Transverse colon (tissue), 4 donors: Measurements from ENCODE around the gene PDZD2. TPM values are rescaled to one million over a fixed set of nuclear protein-coding genes. Genes with fewer than 3 reads are reported as not detected.
"Not testable (repeated sequence)": the region's sequence is repeated elsewhere in the genome, so short reads cannot be mapped to it uniquely, and the experiment has no call there.

ENCODE experiments used
- DNase-seq: peaks from one replicate; pipeline ENCODE4 v3.0.0-alpha.2; 2019
- H3K27ac ChIP-seq, 4 donors: fragments of 200-600 bp; sonication (generic); 2 replicates each; pipeline ENCODE4 v1.5.1; 2016 to 2018; ENCODE audit warnings: inconsistent platforms in 4 of 4
- H3K27me3 ChIP-seq: fragments of 200-600 bp; sonication (generic); 2 replicates; pipeline ENCODE4 v1.5.1; 2017; ENCODE audit warnings: inconsistent platforms
- H3K36me3 ChIP-seq, 4 donors: fragments of 200-600 bp; sonication (generic); 2 replicates each; pipeline ENCODE4 v1.5.1; 2017 to 2019; ENCODE audit warnings: inconsistent platforms in 4 of 4
- H3K4me1 ChIP-seq, 4 donors: fragments of 200-600 bp; sonication (generic); 2 replicates each; pipeline ENCODE4 v1.5.1; 2017 to 2020; ENCODE audit warnings: inconsistent platforms in 4 of 4
- H3K4me3 ChIP-seq, 4 donors: fragments of 200-600 bp; sonication (generic); 1 replicate in 1 of 4; 2 replicates in 3 of 4; pipeline versions ENCODE4 v1.5.1 to v1.6.1; 2017 to 2019; ENCODE audit warnings: inconsistent platforms in 4 of 4
- H3K9me3 ChIP-seq, 2 donors: fragments of 200-600 bp; sonication (generic); 2 replicates each; pipeline ENCODE4 v1.5.1; 2017 to 2019; ENCODE audit warnings: inconsistent platforms in 2 of 2
- CTCF ChIP-seq, 5 experiments: fragments of 200-600 bp in 3 of 5; fragments of 450-650 bp in 2 of 5; sonication (generic) in 3 of 5; IDR thresholded peaks; 1 replicate in 2 of 5; 2 replicates in 3 of 5; pipeline ENCODE4 v1.5.1; 2016 to 2017; ENCODE audit warnings: antibody characterized with exemption in 5 of 5, inconsistent platforms in 3 of 5, mild to moderate bottlenecking in 2 of 5, moderate library complexity in 1 of 5
- EP300 ChIP-seq: sonication (generic); formaldehyde crosslinking; IDR thresholded peaks from one replicate; pipeline ENCODE4 v1.6.1; 2017; ENCODE audit warnings: antibody characterized with exemption, low read depth
- POLR2A ChIP-seq: fragments of 450-650 bp; IDR thresholded peaks from one replicate; pipeline ENCODE4 v1.6.1; 2016; ENCODE audit warnings: antibody characterized with exemption, mild to moderate bottlenecking, moderate library complexity
- POLR2AphosphoS5 ChIP-seq, 3 donors: sonication (generic); formaldehyde crosslinking; IDR thresholded peaks; one replicate each; pipeline ENCODE4 v1.6.1; 2016; ENCODE audit warnings: antibody characterized with exemption in 3 of 3
- WGBS, 2 donors: methylation state at CpG; one replicate each; pipeline ENCODE4 v1.1.5; 2018; ENCODE audit warnings: low coverage in 1 of 2; 5-methylcytosine and 5-hydroxymethylcytosine counted together
- in situ Hi-C, 4 donors: fragments of 200-750 bp; cut with MboI; loops; one replicate each; pipeline versions ENCODE4 v1.15.0 to v1.15.1; 2017; ENCODE audit warnings: low sequenced_read_pairs in 3 of 4, low pct_ligation_motif_present in 1 of 4, low pct_unique_long_range_greater_than_20kb in 1 of 4
- intact Hi-C: fragments of 100-400 bp; cut with DNase I; formaldehyde crosslinking; loops from one replicate; pipeline ENCODE4 v1.15.1; 2023; ENCODE audit warnings: low total_unique reads
- total RNA-seq, 4 donors: library from RNA; depleted of rRNA; stranded (reverse); fragments of >200 nt; gene quantifications; one replicate each; pipeline ENCODE4 v1.1.0, GENCODE V29; 2016

Gene PDZD2
- total RNA-seq, 4 donors from 2014 or later, result 2.0 to 3.7 (median 2.8) TPM

DNA sequence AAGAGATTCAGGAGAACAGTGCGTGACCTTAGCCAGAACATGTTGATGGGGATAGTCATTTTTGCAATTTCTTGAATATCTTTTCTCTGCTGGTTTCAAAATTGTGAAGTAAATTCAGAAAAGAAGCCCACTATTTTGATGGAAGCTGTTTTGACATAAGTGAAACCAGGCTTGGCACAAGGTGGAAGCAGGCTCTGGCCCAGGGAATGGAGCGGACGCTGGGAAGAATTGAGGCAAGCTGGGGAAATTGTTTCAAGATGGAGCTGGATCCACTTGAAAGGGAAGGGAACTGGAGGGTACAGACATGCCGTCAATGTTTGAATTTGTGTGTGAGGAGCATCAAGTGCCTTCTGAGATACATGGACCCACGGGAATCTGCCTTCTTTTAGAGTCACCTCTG lies 328.0 kb downstream of the PDZD2 start:
- DNase-seq, result no peak
- Histone ChIP-seq H3K36me3 (no peaks in the 10 kb centered on the region), H3K27ac (no peak overlapping the region), H3K4me3 (no peak overlapping the region), H3K9me3 (no peaks in the 10 kb centered on the region), H3K27me3 (no peaks in the 10 kb centered on the region), H3K4me1 (peaks cover 4 to 17% (median 11%) of the 10 kb centered on the region in 4 donors)
- TF ChIP-seq POLR2A (no peak), POLR2AphosphoS5 (IDR thresholded peaks at IDR 0.05) (no peak), EP300 (no peak), CTCF (IDR thresholded peaks at IDR 0.05) (no peak)
- in situ Hi-C loops, result no loop called here
- intact Hi-C loops, result no loop called here
- WGBS, 2 donors, result 90 to 92% methylated on average over 2 to 5 of the region's 5 CpGs

- no peaks in the 10 kb centered on the region for H3K36me3 ChIP-seq
- WGBS, 2 donors, result 68 to 83% methylated on average over 1 to 3 of the region's 3 CpGs
- no peaks in the 10 kb centered on the region for H3K27me3 ChIP-seq
- intact Hi-C loops (no loop called here), in situ Hi-C loops (no loop called here)
- TF ChIP-seq CTCF (IDR thresholded peaks at IDR 0.05) (no peak), POLR2AphosphoS5 (IDR thresholded peaks at IDR 0.05) (no peak), POLR2A (no peak), EP300 (no peak)
- H3K4me1 ChIP-seq, result peaks cover 4 to 12% (median 8%) of the 10 kb centered on the region in 4 donors
- DNase-seq, result no peak
- no peak overlapping the region for H3K27ac ChIP-seq
- H3K9me3 ChIP-seq, result no peaks in the 10 kb centered on the region
- no peak overlapping the region for H3K4me3 ChIP-seq
Measured at GRCh38 chr5:31967461-31967860, 328.5 kb downstream of the PDZD2 start.

- no peaks in the 10 kb centered on the region for H3K4me1 ChIP-seq
- DNase-seq, result no peak
- intact Hi-C loops, result no loop called here
- no peak overlapping the region for H3K27ac ChIP-seq
- no peak overlapping the region for H3K4me3 ChIP-seq
- TF ChIP-seq POLR2A (no peak), EP300 (no peak), CTCF (IDR thresholded peaks at IDR 0.05) (no peak), POLR2AphosphoS5 (IDR thresholded peaks at IDR 0.05) (no peak)
- H3K27me3 ChIP-seq, result no peaks in the 10 kb centered on the region
- H3K9me3 ChIP-seq, result no peaks in the 10 kb centered on the region
- in situ Hi-C loops, result no loop called here
- no peaks in the 10 kb centered on the region for H3K36me3 ChIP-seq
Measured at GRCh38 chr5:31972558-31972957, 333.6 kb downstream of the PDZD2 start.

GRCh38 chr5:31975189-31975612 lies 336.3 kb downstream of the PDZD2 start:
- H3K4me1 ChIP-seq, H3K27ac ChIP-seq, in situ Hi-C loops, H3K4me3 ChIP-seq, H3K27me3 ChIP-seq, H3K36me3 ChIP-seq, DNase-seq, intact Hi-C loops, H3K9me3 ChIP-seq: not testable (repeated sequence)
- WGBS, 2 donors, result 69 to 85% methylated on average over 4 to 5 of the region's 5 CpGs

- in situ Hi-C loops, result no loop called here
- WGBS, 2 donors, result 96% methylated on average over 1 of the region's 1 CpG; no CpG with 5 or more reads in 1 of the 2 donors
- no peaks in the 10 kb centered on the region for H3K36me3 ChIP-seq
Measured at GRCh38 chr5:31976169-31976568, 337.2 kb downstream of the PDZD2 start.

More at GRCh38 chr5:31976169-31976568, 337.2 kb downstream of the PDZD2 start:
- Histone ChIP-seq H3K9me3 (no peaks in the 10 kb centered on the region), H3K4me3 (no peak overlapping the region), H3K27me3 (no peaks in the 10 kb centered on the region), H3K4me1 (no peaks in the 10 kb centered on the region), H3K27ac (no peak overlapping the region)
- no peak for DNase-seq
- TF ChIP-seq POLR2A, result no peak
- TF ChIP-seq POLR2AphosphoS5 (IDR thresholded peaks at IDR 0.05), result no peak
- no peak for TF ChIP-seq CTCF (IDR thresholded peaks at IDR 0.05)
- TF ChIP-seq EP300, result no peak
- intact Hi-C loops, result no loop called here
